HEK293T (cell line): ENCODE results near the gene CEP20.
"Not testable (repeated sequence)": the region's sequence is repeated elsewhere in the genome, so short reads cannot be mapped to it uniquely, and the experiment has no call there.

Source experiments
- CTCF ChIA-PET: fragments of 350-600 bp; formaldehyde crosslinking; extraction: SDS; loops from one replicate; lab custom pipeline; 2021; ENCODE audit warnings: antibody characterized with exemption, inconsistent platforms; lab: Yijun Ruan, JAX
- POLR2A ChIA-PET: fragments of 350-600 bp; formaldehyde crosslinking; extraction: SDS; loops from one replicate; lab custom pipeline; 2020; ENCODE audit warnings: antibody characterized with exemption, inconsistent platforms; lab: Yijun Ruan, JAX
- DNase-seq: peaks from one replicate; pipeline ENCODE4 v3.0.0; 2012; ENCODE audit warnings: mixed read lengths; ENCODE audit errors: extremely low spot score
- ARNT ChIP-seq: fragments of 450-650 bp; IDR thresholded peaks from 2 replicates; pipeline ENCODE4 v1.6.1; 2017; ENCODE audit warnings: mild to moderate bottlenecking
- BHLHE40 ChIP-seq: fragments of 450-650 bp; IDR thresholded peaks from 2 replicates; pipeline ENCODE4 v1.6.1; 2016; ENCODE audit warnings: mild to moderate bottlenecking, moderate library complexity, borderline replicate concordance
- CTBP1 ChIP-seq: fragments of 450-650 bp; IDR thresholded peaks from 2 replicates; pipeline ENCODE4 v1.6.1; 2016; ENCODE audit warnings: borderline replicate concordance
- ELF4 ChIP-seq: fragments of 450-650 bp; IDR thresholded peaks from 2 replicates; pipeline ENCODE4 v1.6.1; 2017; ENCODE audit warnings: antibody characterized with exemption
- FOXA1 ChIP-seq: fragments of 450-650 bp; IDR thresholded peaks from 2 replicates; pipeline ENCODE4 v1.6.1; 2016; ENCODE audit warnings: mild to moderate bottlenecking
- FOXK2 ChIP-seq: fragments of 450-650 bp; IDR thresholded peaks from 2 replicates; pipeline ENCODE4 v1.6.1; 2016; ENCODE audit warnings: mild to moderate bottlenecking
- FOXM1 ChIP-seq: fragments of 450-650 bp; IDR thresholded peaks from 2 replicates; pipeline ENCODE4 v1.6.1; 2017; ENCODE audit warnings: mild to moderate bottlenecking, borderline replicate concordance
- HDGF ChIP-seq: fragments of 450-650 bp; IDR thresholded peaks from 2 replicates; pipeline ENCODE4 v1.6.1; 2017; ENCODE audit warnings: antibody characterized with exemption, borderline replicate concordance
- L3MBTL2 ChIP-seq: fragments of 450-650 bp; conservative IDR thresholded peaks from 2 replicates; pipeline ENCODE4 v1.6.1; 2016; ENCODE audit warnings: mild to moderate bottlenecking
- LEF1 ChIP-seq: fragments of 450-650 bp; IDR thresholded peaks from 2 replicates; pipeline ENCODE4 v1.6.1; 2017; ENCODE audit warnings: mild to moderate bottlenecking, borderline replicate concordance
- NFRKB ChIP-seq: fragments of 450-650 bp; IDR thresholded peaks from 2 replicates; pipeline ENCODE4 v1.6.1; 2016; ENCODE audit warnings: mild to moderate bottlenecking, moderate library complexity
- PKNOX1 ChIP-seq: fragments of 450-650 bp; IDR thresholded peaks from 2 replicates; pipeline ENCODE4 v1.6.1; 2016
- SP1 ChIP-seq: fragments of 450-650 bp; IDR thresholded peaks from 2 replicates; pipeline ENCODE4 v1.6.1; 2017
- SUZ12 ChIP-seq: fragments of 450-650 bp; IDR thresholded peaks from 2 replicates; pipeline ENCODE4 v1.6.1; 2016; ENCODE audit warnings: mild to moderate bottlenecking
- TARDBP ChIP-seq: fragments of 450-650 bp; IDR thresholded peaks from 2 replicates; pipeline ENCODE4 v1.6.1; 2016
- ZNF384 ChIP-seq: fragments of 450-650 bp; IDR thresholded peaks from 2 replicates; pipeline ENCODE4 v1.6.1; 2016

The CEP20 gene

GRCh38 chr16:15847611-15848175, 40.7 kb downstream of the CEP20 start:
- ChIA-PET CTCF (no interaction called here), POLR2A (no interaction called here)
- TF ChIP-seq ELF4, result no peak
- no peak for TF ChIP-seq ZNF384
- no peak for TF ChIP-seq PKNOX1
- TF ChIP-seq ARNT, result no peak
- TF ChIP-seq FOXK2, result no peak
- no peak for TF ChIP-seq FOXM1
- no peak for TF ChIP-seq HDGF
- TF ChIP-seq CTBP1, result no peak
- no peak for TF ChIP-seq BHLHE40
- TF ChIP-seq NFRKB, result no peak
- TF ChIP-seq TARDBP, result no peak
- TF ChIP-seq SP1, result no peak
- no peak for TF ChIP-seq FOXA1
- no peak for TF ChIP-seq LEF1
- no peak for TF ChIP-seq SUZ12
- no peak for TF ChIP-seq L3MBTL2
- DNase-seq, result no peak

GRCh38 chr16:15846510-15846909, 41.9 kb downstream of the CEP20 start:
- no peak for DNase-seq
- POLR2A ChIA-PET, result no interaction called here
- TF ChIP-seq CTBP1 (no peak), PKNOX1 (no peak), ZNF384 (no peak), TARDBP (no peak), BHLHE40 (no peak), FOXM1 (no peak), FOXA1 (no peak), SP1 (no peak), ELF4 (no peak), LEF1 (no peak), ARNT (no peak)
- CTCF ChIA-PET, result no interaction called here

GRCh38 chr16:15843635-15844279, 44.6 kb downstream of the CEP20 start:
- TF ChIP-seq SUZ12 (no peak), PKNOX1 (no peak), ZNF384 (no peak), NFRKB (no peak), SP1 (no peak), ELF4 (no peak), ARNT (no peak), BHLHE40 (no peak), LEF1 (no peak), CTBP1 (no peak), TARDBP (no peak), L3MBTL2 (no peak), FOXK2 (no peak)
- ChIA-PET CTCF (no interaction called here), POLR2A (interaction anchor here (0.6 kb wide), 1 partner anchor 101 kb away, joined by 4 read pairs; no protein-coding TSS in a partner anchor)
- DNase-seq, result no peak

- CTCF ChIA-PET, DNase-seq, POLR2A ChIA-PET: not testable (repeated sequence)
Observed at GRCh38 chr16:15839204-15839603, 49.2 kb downstream of the CEP20 start.

- TF ChIP-seq LEF1 (no peak), ZNF384 (no peak), HDGF (no peak), CTBP1 (no peak), PKNOX1 (no peak), BHLHE40 (no peak), SP1 (no peak), ELF4 (no peak), SUZ12 (no peak), L3MBTL2 (no peak), NFRKB (no peak), TARDBP (no peak), FOXM1 (no peak), FOXK2 (no peak), ARNT (no peak), FOXA1 (no peak)
- no peak for DNase-seq
- POLR2A ChIA-PET, result no interaction called here
- CTCF ChIA-PET, result no interaction called here
Observed at GRCh38 chr16:15837761-15838160, 50.6 kb downstream of the CEP20 start.
